EH (cell line): ENCODE data around the gene RABGAP1L.
"Not testable (repeated sequence)": the region's sequence is repeated elsewhere in the genome, so short reads cannot be mapped to it uniquely, and the experiment has no call there.

ENCODE experiments used
- DNase-seq: peaks from one replicate; pipeline ENCODE4 v3.0.0-alpha.2; 2015; ENCODE audit warnings: low read depth

RABGAP1L gene

DNA sequence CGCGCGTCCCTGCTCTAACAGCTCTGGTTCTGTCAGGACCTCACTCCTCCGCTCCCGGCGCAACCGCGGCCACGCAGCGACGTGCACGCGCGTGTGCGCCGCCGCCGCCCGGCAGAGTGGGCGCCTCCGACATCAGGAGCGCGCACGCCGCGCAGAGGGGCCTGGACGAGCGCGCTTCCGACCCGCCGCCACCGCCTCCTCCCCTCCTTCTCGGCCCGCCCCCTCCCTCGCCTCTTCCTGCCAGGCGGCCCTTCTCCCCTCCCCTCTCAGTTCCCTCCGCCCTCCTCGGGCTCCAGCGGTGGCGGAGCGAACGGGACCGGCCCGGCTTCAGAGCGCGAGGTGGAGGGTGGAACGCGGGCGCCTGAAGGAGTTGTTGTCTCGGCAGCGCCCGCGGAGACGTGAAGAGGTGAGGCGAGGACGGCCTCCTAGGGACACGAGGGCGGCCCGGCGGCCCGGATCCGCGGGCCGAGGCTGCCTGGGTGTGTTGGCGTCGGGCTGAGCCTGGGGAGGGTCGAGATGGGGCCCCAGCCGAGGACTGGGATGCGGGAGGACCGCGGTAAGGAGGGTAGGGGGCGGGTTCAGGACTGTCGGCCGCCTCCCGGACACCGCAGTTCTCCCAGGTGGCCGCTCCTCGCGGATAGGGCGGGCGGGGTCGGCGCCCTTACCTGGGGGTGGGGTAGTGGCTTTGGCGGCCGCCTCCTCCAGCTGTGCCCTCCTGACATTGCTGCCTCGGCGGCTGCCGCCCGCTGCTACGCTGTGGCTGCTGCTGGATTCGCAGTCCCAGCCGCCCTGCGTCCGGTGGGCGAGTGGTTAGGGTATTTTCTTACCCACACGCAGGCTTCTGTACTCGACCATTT lies at the start of gene RABGAP1L:
RABGAP1L (plus strand) TSS at position 269 of the 857 bp plus-strand sequence.
- peak; percentile 96 for DNase-seq

DNA sequence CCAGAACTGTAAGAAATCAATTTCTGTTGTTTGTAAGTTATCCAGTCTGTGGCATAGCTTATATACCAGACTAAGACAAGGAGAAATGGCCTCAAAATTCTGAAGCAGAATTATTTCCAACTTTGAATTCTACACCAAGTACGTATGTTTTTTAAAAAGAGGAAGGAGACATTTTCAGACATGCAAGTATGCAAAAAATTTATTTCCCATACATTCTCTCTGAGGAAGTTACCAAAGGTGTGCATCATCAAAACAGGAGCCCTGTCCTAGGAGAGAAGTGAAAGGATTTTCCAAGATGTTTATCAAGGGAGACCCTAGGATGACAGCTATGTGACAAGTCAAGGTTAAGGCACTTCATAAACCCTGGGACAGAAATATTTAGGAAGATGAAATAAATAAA lies 49.3 kb upstream of the RABGAP1L start:
- DNase-seq = no peak

- no peak for DNase-seq
Observed at GRCh38 chr1:174112489-174113162, 46.7 kb upstream of the RABGAP1L start.

DNA sequence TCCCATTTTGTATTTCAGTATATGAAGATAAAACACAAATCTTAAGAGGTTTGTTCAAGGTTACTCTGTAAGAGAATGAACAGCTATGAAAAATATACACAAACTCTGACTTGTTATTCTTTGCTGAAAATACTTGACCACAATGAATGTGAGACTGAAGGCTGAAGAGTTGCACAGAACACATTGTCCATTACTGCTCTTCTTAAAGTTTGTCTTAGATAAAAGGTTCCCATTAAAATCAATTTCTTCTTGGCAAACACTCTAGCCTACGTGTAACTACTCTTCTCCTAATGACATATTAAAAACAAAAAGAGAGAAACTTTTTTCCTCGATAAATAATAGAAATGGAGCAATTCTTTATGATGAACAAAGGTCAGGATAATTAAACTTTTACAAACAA lies 45.2 kb upstream of the RABGAP1L start:
- no peak for DNase-seq

- DNase-seq = peak; percentile 54
Observed at GRCh38 chr1:174114788-174115448, 44.4 kb upstream of the RABGAP1L start.

DNA sequence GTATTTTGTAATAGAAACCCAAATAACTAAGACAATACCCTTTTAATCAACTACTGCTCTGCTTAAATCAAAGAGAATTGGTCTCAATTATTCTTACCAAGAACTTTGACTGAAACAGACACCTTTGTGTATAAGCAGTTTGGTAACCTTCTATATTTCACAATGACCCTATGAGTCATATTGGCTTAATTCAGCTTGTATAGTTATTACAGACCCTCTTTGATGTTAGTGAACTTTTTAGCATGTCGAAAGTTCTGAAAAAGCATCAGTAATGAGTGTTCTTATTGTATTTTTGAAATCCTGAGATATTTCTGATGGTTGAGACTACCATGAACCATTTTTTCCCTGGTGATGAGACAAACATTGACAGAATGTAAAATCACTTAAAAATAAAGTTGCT lies 43.3 kb upstream of the RABGAP1L start:
- no peak for DNase-seq

- no peak for DNase-seq
Observed at GRCh38 chr1:174118751-174119150, 40.6 kb upstream of the RABGAP1L start.

- not testable (repeated sequence) for DNase-seq
Observed at GRCh38 chr1:174122318-174122717, 37.0 kb upstream of the RABGAP1L start.

- no peak for DNase-seq
Observed at GRCh38 chr1:174123843-174124242, 35.5 kb upstream of the RABGAP1L start.

DNA sequence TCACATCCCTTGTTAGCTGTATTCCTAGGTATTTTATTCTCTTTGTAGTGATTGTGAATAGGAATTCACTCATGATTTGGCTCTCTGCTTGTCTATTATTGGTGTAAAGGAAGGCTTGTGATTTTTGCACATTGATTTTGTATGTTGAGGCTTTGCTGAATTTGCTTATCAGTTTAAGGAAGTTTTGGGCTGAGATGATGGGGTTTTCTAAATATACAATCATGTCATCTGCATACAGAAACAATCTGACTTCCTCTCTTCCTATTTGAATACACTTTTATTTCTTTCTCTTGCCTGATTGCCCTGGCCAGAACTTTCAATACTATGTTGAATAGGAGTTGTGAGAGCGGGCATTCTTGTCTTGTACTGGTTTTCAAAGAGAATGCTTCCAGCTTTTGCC lies 32.1 kb upstream of the RABGAP1L start:
- DNase-seq = not testable (repeated sequence)

DNA sequence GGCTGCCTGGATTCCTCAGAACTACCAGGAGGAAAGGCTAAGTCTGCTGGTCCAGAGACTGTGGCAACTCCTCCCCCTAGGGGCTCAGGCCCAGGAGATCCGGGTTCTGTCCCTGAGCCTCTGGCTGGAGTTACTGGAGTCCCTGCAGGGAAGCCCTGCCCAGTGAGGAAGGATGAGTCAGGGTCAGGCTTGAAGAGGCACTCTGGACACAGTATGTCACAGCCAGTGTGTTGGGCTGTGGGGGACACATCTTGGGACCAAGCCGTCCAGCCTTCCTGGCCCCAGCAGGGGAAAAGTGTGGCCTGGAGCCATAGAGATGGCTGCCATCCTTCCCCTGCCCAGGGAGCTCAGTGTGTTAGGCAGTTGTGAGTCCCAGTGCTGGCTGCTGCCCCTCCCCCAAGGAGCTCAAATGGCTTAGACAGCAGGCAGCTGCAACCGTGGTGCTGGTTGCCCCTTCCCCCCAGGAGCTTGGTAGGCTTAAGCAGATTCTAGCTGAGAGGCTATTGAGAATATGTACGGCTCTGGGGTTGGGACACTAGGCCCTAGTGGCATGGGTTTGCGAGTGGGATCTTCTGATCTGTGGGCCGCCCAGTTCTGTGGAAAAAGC lies 28.2 kb upstream of the RABGAP1L start:
- peak; percentile 11 for DNase-seq

- DNase-seq = no peak
Observed at GRCh38 chr1:174134003-174134659, 25.2 kb upstream of the RABGAP1L start.

DNA sequence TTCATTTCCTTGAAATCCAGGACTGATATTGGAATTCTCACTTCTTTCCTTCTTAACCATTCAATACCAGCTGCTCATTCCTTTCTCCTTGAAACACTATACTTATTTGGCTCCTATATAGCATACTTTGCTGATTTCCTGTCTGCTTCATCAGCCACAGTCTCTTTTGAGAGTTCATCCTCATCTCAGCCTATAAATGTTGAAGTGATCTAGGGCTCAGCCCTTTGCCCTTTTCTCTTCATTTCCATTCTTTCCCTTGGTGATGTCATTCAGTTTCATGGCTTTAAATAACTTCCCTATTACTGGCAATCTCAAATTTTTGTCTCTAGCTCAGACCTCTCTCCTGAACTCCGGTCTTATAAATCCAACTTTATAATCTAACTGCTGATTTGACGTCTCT lies 24.1 kb upstream of the RABGAP1L start:
- DNase-seq = peak; percentile 40

GRCh38 chr1:174136714-174137113 lies 22.6 kb upstream of the RABGAP1L start:
- DNase-seq = no peak

DNA sequence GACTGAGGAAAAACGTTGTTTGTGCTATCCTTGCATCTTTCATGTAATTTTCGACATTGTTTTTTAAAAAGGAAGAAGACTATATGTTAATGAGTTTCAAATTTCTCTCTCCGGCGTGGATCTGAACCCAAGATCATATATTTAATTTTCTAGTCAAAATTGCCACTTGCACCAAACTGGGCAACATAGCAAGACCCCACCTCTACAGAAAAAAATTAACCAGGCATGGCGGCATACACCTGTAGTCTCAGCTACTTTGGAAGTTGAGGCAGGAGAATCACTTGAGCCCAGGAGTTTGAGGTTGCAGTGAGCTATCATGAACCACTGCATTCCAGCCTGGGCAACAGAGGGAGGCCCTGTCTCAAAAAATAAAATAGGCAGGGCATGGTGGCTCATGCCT lies 16.5 kb upstream of the RABGAP1L start:
- DNase-seq = no peak

GRCh38 chr1:174143727-174144396 lies 15.5 kb upstream of the RABGAP1L start:
- not testable (repeated sequence) for DNase-seq

- DNase-seq = peak; percentile 9
Observed at GRCh38 chr1:174144397-174144783, 14.9 kb upstream of the RABGAP1L start.

- no peak for DNase-seq
Observed at GRCh38 chr1:174149216-174149615, 10.1 kb upstream of the RABGAP1L start.

- no peak for DNase-seq
Observed at GRCh38 chr1:174150499-174150898, 8.8 kb upstream of the RABGAP1L start.

GRCh38 chr1:174152427-174152826 lies 6.9 kb upstream of the RABGAP1L start:
- DNase-seq = no peak

- peak; percentile 25 for DNase-seq
Observed at GRCh38 chr1:174153085-174153824, 6.1 kb upstream of the RABGAP1L start.
